HG02852 (cell line): ENCODE results near the gene MYO18A.
"Not testable (repeated sequence)": the region's sequence is repeated elsewhere in the genome, so short reads cannot be mapped to it uniquely, and the experiment has no call there.

Source experiments
- ATAC-seq: cut with Tn5 transposase; IDR thresholded peaks from one replicate; pipeline ENCODE4 v1.9.1; 2021; ENCODE audit warnings: mild to moderate bottlenecking, moderate library complexity; ENCODE audit not compliant: unreplicated experiment

The MYO18A gene

GRCh38 chr17:29180034-29180787 lies at the start of gene MYO18A:
TSS of gene MYO18A (minus strand) at chr17:29180398. CDS start at chr17:29166940, 13,458 bp downstream.
- peak; percentile 82 for ATAC-seq

- ATAC-seq = no peak
Observed at GRCh38 chr17:29225396-29225795, 45.2 kb upstream of the MYO18A start.

- ATAC-seq = not testable (repeated sequence)
Observed at GRCh38 chr17:29221338-29221737, 41.1 kb upstream of the MYO18A start.

GRCh38 chr17:29219378-29220047 lies 39.3 kb upstream of the MYO18A start:
- ATAC-seq = no peak

GRCh38 chr17:29216856-29217255 lies 36.7 kb upstream of the MYO18A start:
- no peak for ATAC-seq

- ATAC-seq = no peak
Observed at GRCh38 chr17:29216181-29216580, 36.0 kb upstream of the MYO18A start.

GRCh38 chr17:29215717-29216116 lies 35.5 kb upstream of the MYO18A start:
- ATAC-seq = no peak

GRCh38 chr17:29215174-29215573 lies 35.0 kb upstream of the MYO18A start:
- ATAC-seq = no peak

GRCh38 chr17:29214215-29215146 lies 34.3 kb upstream of the MYO18A start:
- ATAC-seq = no peak

GRCh38 chr17:29212681-29213121 lies 32.5 kb upstream of the MYO18A start:
- no peak for ATAC-seq

GRCh38 chr17:29212094-29212631 lies 32.0 kb upstream of the MYO18A start:
- no peak for ATAC-seq

- ATAC-seq = no peak
Observed at GRCh38 chr17:29210879-29211278, 30.7 kb upstream of the MYO18A start.

GRCh38 chr17:29209073-29209472 lies 28.9 kb upstream of the MYO18A start:
- no peak for ATAC-seq

GRCh38 chr17:29207975-29208374 lies 27.8 kb upstream of the MYO18A start:
- ATAC-seq = no peak

GRCh38 chr17:29205047-29205446 lies 24.8 kb upstream of the MYO18A start:
- no peak for ATAC-seq

- ATAC-seq = not testable (repeated sequence)
Observed at GRCh38 chr17:29204068-29204804, 24.0 kb upstream of the MYO18A start.

GRCh38 chr17:29197516-29198272 lies 17.5 kb upstream of the MYO18A start:
- ATAC-seq = no peak

GRCh38 chr17:29196769-29197515 lies 16.7 kb upstream of the MYO18A start:
- ATAC-seq = no peak
